H1 (cell line): ENCODE data around the gene BSG. TPM values are rescaled to one million over a fixed set of nuclear protein-coding genes. Genes with fewer than 3 reads are reported as not detected.

Experiments used
- CTCF ChIA-PET: fragments of 300-600 bp; sonication (Branson Sonifier 250); formaldehyde crosslinking; loops from one replicate; lab custom pipeline; 2021; ENCODE audit not compliant: partially characterized antibody; lab: Charles Lee
- POLR2A ChIA-PET: fragments of 300-600 bp; sonication (Branson Sonifier 250); formaldehyde crosslinking; loops from one replicate; lab custom pipeline; 2021; ENCODE audit warnings: inconsistent platforms; ENCODE audit not compliant: partially characterized antibody; lab: Charles Lee
- DNase-seq, 2 experiments: peaks; one replicate each; pipeline versions ENCODE4 v3.0.0 to v3.0.0-alpha.2; 2010 to 2022; ENCODE audit warnings: low spot score in 2 of 2, low read depth in 1 of 2, mixed read lengths in 1 of 2
- FAIRE-seq: peaks from 2 replicates; lab custom pipeline; 2011; peaks lifted over from hg19 to GRCh38; lab: Jason Lieb, UNC
- H2AFZ ChIP-seq: 2 replicates; pipeline ENCODE4 v1.8.1; 2012; ENCODE audit warnings: low read length, inconsistent platforms
- H2AK5ac ChIP-seq: 2 replicates; pipeline ENCODE4 v1.6.1; 2013; ENCODE audit warnings: low read depth, low read length
- H2BK120ac ChIP-seq: replicated peaks from 2 replicates; pipeline ENCODE3; 2013; ENCODE audit warnings: low read depth, low read length, inconsistent platforms
- H2BK12ac ChIP-seq: 2 replicates; pipeline ENCODE4 v1.6.1; 2013; ENCODE audit warnings: low read depth, low read length
- H2BK15ac ChIP-seq: 2 replicates; pipeline ENCODE4 v1.6.1; 2013; ENCODE audit warnings: low read length
- H2BK20ac ChIP-seq: 2 replicates; pipeline ENCODE4 v1.6.1; 2013; ENCODE audit warnings: low read length
- H2BK5ac ChIP-seq: 2 replicates; pipeline ENCODE4 v1.6.1; 2013; ENCODE audit warnings: low read depth, low read length
- H3K14ac ChIP-seq: 2 replicates; pipeline ENCODE4 v1.6.1; 2013; ENCODE audit warnings: inconsistent platforms; ENCODE audit not compliant: insufficient read length
- H3K18ac ChIP-seq: 2 replicates; pipeline ENCODE4 v1.6.1; 2013; ENCODE audit warnings: low read length; ENCODE audit errors: extremely low read depth
- H3K23ac ChIP-seq: 2 replicates; pipeline ENCODE4 v1.6.1; 2013; ENCODE audit warnings: inconsistent platforms; ENCODE audit not compliant: insufficient read length
- H3K23me2 ChIP-seq: 2 replicates; pipeline ENCODE4 v1.6.1; 2013; ENCODE audit warnings: low read depth, low read length
- H3K27ac ChIP-seq: 2 replicates; pipeline ENCODE4 v1.6.1; 2011; ENCODE audit warnings: low read depth, low read length, inconsistent platforms
- H3K27me3 ChIP-seq, 4 experiments: replicated peaks in 1 of 4; 1 replicate in 1 of 4; 2 replicates in 3 of 4; pipeline versions ENCODE4 v1.6.1 to v1.8.1; 2011 to 2013; ENCODE audit warnings: low read length in 3 of 4, mild to moderate bottlenecking in 3 of 4, inconsistent platforms in 2 of 4, mixed read lengths in 2 of 4, moderate library complexity in 1 of 4; ENCODE audit not compliant: control insufficient read depth in 3 of 4, insufficient read depth in 3 of 4; ENCODE audit errors: extremely low read depth in 1 of 4
- H3K36me3 ChIP-seq, 4 experiments: 2 replicates each; pipeline versions ENCODE4 v1.6.1 to v1.8.1; 2011 to 2013; ENCODE audit warnings: mild to moderate bottlenecking in 4 of 4, low read length in 3 of 4, moderate library complexity in 2 of 4, control low read depth in 1 of 4, inconsistent platforms in 1 of 4; ENCODE audit not compliant: insufficient read depth in 4 of 4, control insufficient read depth in 2 of 4
- H3K4ac ChIP-seq: replicated peaks from 2 replicates; pipeline ENCODE3; 2013; ENCODE audit warnings: low read length, low read depth, mixed read lengths, inconsistent platforms; ENCODE audit not compliant: insufficient read length
- H3K4me1 ChIP-seq, 4 experiments: replicated peaks in 1 of 4; 1 replicate in 1 of 4; 2 replicates in 3 of 4; pipeline versions ENCODE4 v1.6.1 to v1.8.1; 2011 to 2013; ENCODE audit warnings: low read length in 3 of 4, inconsistent platforms in 2 of 4, mixed read lengths in 1 of 4; ENCODE audit not compliant: insufficient read depth in 4 of 4, control insufficient read depth in 3 of 4
- H3K4me2 ChIP-seq, 2 experiments: 2 replicates each; pipeline versions ENCODE4 v1.6.1 to v1.8.1; 2011 to 2013; ENCODE audit warnings: low read depth in 2 of 2, low read length in 2 of 2, control low read depth in 1 of 2, inconsistent platforms in 1 of 2, mild to moderate bottlenecking in 1 of 2; ENCODE audit not compliant: insufficient read depth in 1 of 2
- H3K4me3 ChIP-seq, 4 experiments: fragments of 200-600, 300-600 bp in 1 of 4; sonication (generic), shearing (Covaris generic), sonication (Bioruptor Twin) in 1 of 4; 2 replicates each; pipeline versions ENCODE4 v1.5.1 to v1.8.1; 2011 to 2016; ENCODE audit warnings: low read length in 4 of 4, low read depth in 3 of 4, control low read depth in 2 of 4, inconsistent platforms in 2 of 4, mild to moderate bottlenecking in 2 of 4, mixed read lengths in 1 of 4, moderate library complexity in 1 of 4; ENCODE audit not compliant: insufficient read depth in 2 of 4; ENCODE audit errors: extremely low read depth in 1 of 4
- H3K56ac ChIP-seq: replicated peaks from 2 replicates; pipeline ENCODE3; 2013; ENCODE audit warnings: low read depth, mild to moderate bottlenecking, mixed read lengths, low read length, inconsistent platforms; ENCODE audit not compliant: insufficient read length
- H3K79me1 ChIP-seq: 2 replicates; pipeline ENCODE4 v1.6.1; 2013; ENCODE audit warnings: low read depth, low read length, control low read depth
- H3K79me2 ChIP-seq, 2 experiments: 2 replicates each; pipeline versions ENCODE4 v1.6.1 to v1.8.1; 2012 to 2013; ENCODE audit warnings: low read length in 2 of 2, mild to moderate bottlenecking in 2 of 2, inconsistent platforms in 1 of 2; ENCODE audit not compliant: insufficient read depth in 2 of 2, control insufficient read depth in 1 of 2
- H3K9ac ChIP-seq, 4 experiments: replicated peaks in 1 of 4; 1 replicate in 1 of 4; 2 replicates in 3 of 4; pipeline versions ENCODE4 v1.6.1 to v1.8.1; 2011 to 2013; ENCODE audit warnings: low read depth in 3 of 4, low read length in 3 of 4, control low read depth in 2 of 4, mild to moderate bottlenecking in 2 of 4, moderate library complexity in 2 of 4, inconsistent platforms in 1 of 4; ENCODE audit errors: extremely low read depth in 1 of 4
- H3K9me3 ChIP-seq, 2 experiments: 2 replicates each; pipeline versions ENCODE4 v1.6.1 to v1.8.1; 2012 to 2013; ENCODE audit warnings: mild to moderate bottlenecking in 2 of 2, moderate library complexity in 2 of 2, control low read depth in 1 of 2, inconsistent platforms in 1 of 2, low read depth in 1 of 2, low read length in 1 of 2, mixed read lengths in 1 of 2; ENCODE audit not compliant: insufficient read depth in 2 of 2
- H4K20me1 ChIP-seq, 2 experiments: replicated peaks in 1 of 2; 2 replicates each; pipeline versions ENCODE3 to v1.8.1; 2011 to 2013; ENCODE audit warnings: inconsistent platforms in 2 of 2, low read length in 2 of 2, mild to moderate bottlenecking in 1 of 2; ENCODE audit not compliant: insufficient read depth in 2 of 2, control insufficient read depth in 1 of 2
- H4K5ac ChIP-seq: 2 replicates; pipeline ENCODE4 v1.6.1; 2013; ENCODE audit warnings: low read length, low read depth, mixed read lengths, inconsistent platforms; ENCODE audit not compliant: insufficient read length
- H4K8ac ChIP-seq: 2 replicates; pipeline ENCODE4 v1.8.0; 2013; ENCODE audit warnings: mild to moderate bottlenecking, moderate library complexity, low read length, inconsistent platforms; ENCODE audit not compliant: insufficient read depth; ENCODE audit errors: extremely low read depth
- H4K91ac ChIP-seq: replicated peaks from 2 replicates; pipeline ENCODE3; 2013; ENCODE audit warnings: low read length, mixed read lengths, inconsistent platforms; ENCODE audit not compliant: insufficient read length
- SIN3A ChIP-seq, 2 experiments: IDR thresholded peaks in 1 of 2; conservative IDR thresholded peaks in 1 of 2; 2 replicates each; pipeline ENCODE4 v1.6.1; 2011 to 2012; ENCODE audit warnings: low read length in 2 of 2, improper control_type of control experiment in 1 of 2, low read depth in 1 of 2, mild to moderate bottlenecking in 1 of 2
- SUZ12 ChIP-seq: fragments of 200-600 bp; sonication (generic); IDR thresholded peaks from 2 replicates; pipeline ENCODE4 v1.6.1; 2012; ENCODE audit warnings: mild to moderate bottlenecking, inconsistent platforms, low read length, moderate library complexity, mixed read lengths
- TAF7 ChIP-seq: optimal IDR thresholded peaks from 2 replicates; pipeline ENCODE3; 2011; ENCODE audit warnings: low read depth, mild to moderate bottlenecking, inconsistent platforms, low read length, moderate library complexity, borderline replicate concordance
- TEAD4 ChIP-seq: IDR thresholded peaks from 2 replicates; pipeline ENCODE4 v1.6.1; 2012; ENCODE audit warnings: low read depth, low read length, inconsistent platforms, mixed read lengths
- ZNF274 ChIP-seq: IDR thresholded peaks from 2 replicates; pipeline ENCODE4 v1.7.0; 2012; ENCODE audit warnings: low read length, borderline replicate concordance; ENCODE audit errors: extremely low read depth
- WGBS, 2 experiments: shearing (Covaris generic) in 1 of 2; methylation state at CpG; one replicate each; pipeline versions ENCODE4 v1.1.6 to v1.1.7; 2013 to 2015; ENCODE audit warnings: low lambda C conversion rate in 2 of 2, mixed read lengths in 2 of 2, inconsistent platforms in 1 of 2, low coverage in 1 of 2, missing lambda C conversion rate in 1 of 2; ENCODE audit not compliant: insufficient replicate concordance in 2 of 2, insufficient coverage in 1 of 2, insufficient read length in 1 of 2; ENCODE audit errors: extremely low coverage in 1 of 2, missing lambda C conversion rate in 1 of 2; 5-methylcytosine and 5-hydroxymethylcytosine counted together
- polyA plus RNA-seq, 7 experiments: library from polyadenylated mRNA; depleted of rRNA in 3 of 7; stranded (reverse) in 5 of 7; unstranded in 2 of 7; fragments of >200 nt in 5 of 7; fragments of 200-250 nt in 2 of 7; gene quantifications; 1 replicate in 5 of 7; 2 replicates in 1 of 7; 4 replicates in 1 of 7; pipeline versions ENCODE4 v1.2.1 to v1.2.3, GENCODE V29; 2011 to 2013; ENCODE audit warnings: missing spikeins in 2 of 7, mixed read lengths in 2 of 7
- total RNA-seq: library from RNA; stranded (reverse); fragmentation: NEBNext Ultra II Directional; extraction: Animal tissue kit (Norgen Biotek cat#: 25700); gene quantifications from 2 replicates; pipeline ENCODE4 v1.2.1, GENCODE V29; 2021

The BSG gene
- total and polyA plus RNA-seq, 2 of the 8 experiments (the other 6 are each of a cell fraction or from before 2014, with no cell fraction given): 726 to 1,055 TPM

DNA sequence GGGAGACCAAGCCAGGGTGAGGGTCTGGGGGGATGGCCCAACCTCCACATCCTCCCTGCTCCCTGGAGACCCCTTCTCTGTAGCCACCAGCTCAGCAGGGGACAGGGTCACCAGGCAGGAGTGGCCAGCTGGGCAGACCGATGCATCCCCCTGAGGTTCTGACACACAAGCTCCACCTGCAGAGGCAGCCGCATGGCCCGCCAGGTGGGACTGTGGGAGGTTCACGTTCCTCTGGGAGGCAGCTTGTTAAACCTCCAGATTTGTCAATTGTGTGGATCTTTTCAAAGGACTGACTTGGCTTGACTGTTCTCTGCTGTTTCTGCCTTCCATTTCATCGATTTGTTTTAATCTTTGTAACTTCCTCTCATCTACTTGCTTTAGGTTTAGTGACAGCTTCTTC, 52.9 kb downstream of the BSG start:
- TF ChIP-seq TEAD4 (no peak), SUZ12 (no peak), SIN3A (conservative IDR thresholded peaks at IDR 0.05 in 1 of 2, IDR thresholded peaks at IDR 0.05 in 1 of 2; ENCODE audit: low read depth in 1 of 2, low read length in 2 of 2) (no peak), TAF7 (no peak), ZNF274 (no peak)
- CTCF ChIA-PET: interaction anchor here (0.9 to 4.4 kb wide), 4 partner anchors 16 to 40 kb away, joined by 3 to 26 read pairs (median 8); no protein-coding TSS in a partner anchor

More for the DNA sequence above, 52.9 kb downstream of the BSG start:
- Histone ChIP-seq H3K36me3 (peaks cover 2 to 44% (median 24%) of the 10 kb centered on the region in 4 experiments), H4K91ac (no peak overlapping the region), H4K20me1 (peaks cover 7 to 14% of the 10 kb centered on the region in 2 experiments), H3K56ac (no peak overlapping the region), H2BK120ac (no peak overlapping the region), H2AK5ac (no peak overlapping the region), H4K5ac (no peak overlapping the region), H3K23me2 (no peaks in the 10 kb centered on the region), H4K8ac (no peak overlapping the region; the same call in 1 of the 2 replicates), H3K4me2 (no peak overlapping the region), H3K4ac (no peak overlapping the region), H2BK20ac (no peak overlapping the region), H3K18ac (no peak overlapping the region), H2AFZ (no peak overlapping the region), H3K9ac (no peak overlapping the region), H3K4me3 (no peak overlapping the region), H3K4me1 (no peaks in the 10 kb centered on the region; a peak in 1 of 7 replicates), H3K79me2 (no peaks in the 10 kb centered on the region; a peak in 1 of 4 replicates), H2BK5ac (no peak overlapping the region), H2BK15ac (no peak overlapping the region), H3K79me1 (peaks cover 3% of the 10 kb centered on the region), H2BK12ac (no peak overlapping the region), H3K23ac (no peak overlapping the region), H3K27ac (no peak overlapping the region), H3K14ac (no peak overlapping the region), H3K27me3 (no peaks in the 10 kb centered on the region), H3K9me3 (no peaks in the 10 kb centered on the region)
- POLR2A ChIA-PET: interaction anchor here (1.2 to 1.4 kb wide), 2 partner anchors 38 to 51 kb away, joined by 3 to 4 read pairs; partner anchors contain the start of gene RNF126
- FAIRE-seq: no peak
- WGBS, 2 experiments: 93% methylated on average over 5 of the region's 5 CpGs; no CpG with 5 or more reads in 1 of the 2 experiments
- no peak for DNase-seq
